KOPT-K1 (cell line): ENCODE data around the gene RPS6KA1.
"Not testable (repeated sequence)": the region's sequence is repeated elsewhere in the genome, so short reads cannot be mapped to it uniquely, and the experiment has no call there.

Source experiments
- H3K27ac ChIP-seq: fragments of 200-600 bp; sonication (generic); 2 replicates; pipeline ENCODE4 v1.5.1; 2016; ENCODE audit warnings: antibody characterized with exemption, mild to moderate bottlenecking, low read depth, low read length; ENCODE audit not compliant: poor library complexity, severe bottlenecking
- H3K36me3 ChIP-seq: fragments of 200-600 bp; sonication (generic); 2 replicates; pipeline ENCODE4 v1.5.1; 2017; ENCODE audit warnings: antibody characterized with exemption, mild to moderate bottlenecking, low read length, moderate library complexity; ENCODE audit not compliant: insufficient read depth
- H3K9me3 ChIP-seq: fragments of 200-600 bp; sonication (generic); 2 replicates; pipeline ENCODE4 v1.5.1; 2017; ENCODE audit warnings: antibody characterized with exemption, low read length, mild to moderate bottlenecking; ENCODE audit not compliant: insufficient read depth, poor library complexity, severe bottlenecking

RPS6KA1 gene

DNA sequence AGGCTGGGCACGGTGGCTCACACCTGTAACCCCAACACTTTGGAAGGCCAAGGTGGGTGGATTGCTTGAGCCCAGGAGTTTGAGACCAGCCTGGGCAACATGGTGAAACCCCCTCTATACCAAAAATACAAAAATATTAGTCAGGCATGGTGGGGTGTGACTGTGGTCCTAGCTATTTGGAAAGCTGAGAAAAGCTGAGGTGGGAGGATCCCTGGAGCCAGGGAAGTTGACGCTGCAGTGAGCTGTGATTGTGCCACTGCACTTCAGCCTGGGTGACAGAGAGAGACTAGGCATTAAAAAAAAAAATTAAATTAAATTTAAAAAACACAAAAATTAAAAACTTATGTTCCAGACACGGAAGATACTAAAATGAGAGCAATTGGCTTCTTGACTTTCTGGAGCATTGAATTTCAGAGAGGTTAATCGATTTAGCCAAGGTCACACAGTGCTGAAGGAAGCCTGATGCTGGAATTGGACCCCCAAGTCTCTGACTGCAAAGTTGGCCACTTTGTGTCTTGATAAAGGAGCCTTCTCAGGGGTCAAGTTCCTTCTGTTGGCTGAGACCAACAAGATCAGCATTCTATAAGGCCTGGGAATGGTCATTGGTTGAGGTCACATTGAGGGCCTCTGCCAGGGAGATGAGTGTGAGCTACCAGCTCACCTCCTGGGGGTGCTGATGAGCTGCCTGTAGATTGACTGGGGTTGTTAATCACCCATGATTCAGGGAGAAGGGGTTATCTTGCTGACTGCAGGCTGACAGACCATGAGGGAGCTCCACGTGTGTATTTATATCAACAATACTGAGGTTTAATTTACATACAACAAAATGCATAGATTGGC lies 54.3 kb downstream of the RPS6KA1 start:
- Histone ChIP-seq H3K27ac (no peak overlapping the region), H3K36me3 (no peaks in the 10 kb centered on the region), H3K9me3 (peaks cover 7% of the 10 kb centered on the region)

DNA sequence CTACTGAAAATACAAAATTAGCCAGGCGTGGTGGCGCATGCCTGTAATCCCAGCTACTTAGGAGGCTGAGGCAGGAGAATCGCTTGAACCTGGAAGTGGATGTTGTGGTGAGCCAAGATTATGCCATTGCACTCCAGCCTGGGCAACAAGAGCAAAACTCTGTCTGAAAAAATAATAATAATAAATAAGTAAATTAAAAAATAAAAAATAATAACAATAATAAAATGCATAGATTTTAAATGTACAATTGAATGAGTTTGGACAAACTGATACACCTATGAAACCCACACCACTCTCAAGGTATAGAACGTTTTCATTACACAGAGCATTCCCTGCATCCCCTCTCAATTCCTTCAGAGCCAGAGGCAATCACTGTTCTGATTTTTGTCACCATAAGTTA lies 55.0 kb downstream of the RPS6KA1 start:
- H3K9me3 ChIP-seq = peaks cover 11% of the 10 kb centered on the region
- H3K27ac ChIP-seq, H3K36me3 ChIP-seq: not testable (repeated sequence)

DNA sequence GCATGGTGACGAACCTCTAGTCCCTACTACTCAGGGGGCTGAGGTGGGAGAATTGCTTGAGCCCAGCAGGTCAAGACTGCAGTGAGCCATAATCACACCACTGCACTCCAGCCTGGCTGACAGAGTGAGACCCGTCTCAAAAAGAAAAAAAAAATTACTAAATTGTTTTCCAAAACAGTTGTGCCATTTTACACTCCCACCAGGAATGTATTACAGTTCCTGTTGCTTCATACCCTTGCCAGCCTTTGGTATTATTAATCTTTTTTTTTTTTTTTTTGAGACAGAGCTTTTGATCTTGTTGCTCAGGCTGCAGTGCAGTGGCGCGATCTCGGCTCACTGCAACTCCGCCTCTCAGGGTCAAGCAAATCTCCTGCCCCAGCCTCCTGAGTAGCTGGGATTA lies 55.9 kb downstream of the RPS6KA1 start:
- H3K9me3 ChIP-seq = peaks cover 11% of the 10 kb centered on the region
- no peak overlapping the region for H3K27ac ChIP-seq
- no peaks in the 10 kb centered on the region for H3K36me3 ChIP-seq

DNA sequence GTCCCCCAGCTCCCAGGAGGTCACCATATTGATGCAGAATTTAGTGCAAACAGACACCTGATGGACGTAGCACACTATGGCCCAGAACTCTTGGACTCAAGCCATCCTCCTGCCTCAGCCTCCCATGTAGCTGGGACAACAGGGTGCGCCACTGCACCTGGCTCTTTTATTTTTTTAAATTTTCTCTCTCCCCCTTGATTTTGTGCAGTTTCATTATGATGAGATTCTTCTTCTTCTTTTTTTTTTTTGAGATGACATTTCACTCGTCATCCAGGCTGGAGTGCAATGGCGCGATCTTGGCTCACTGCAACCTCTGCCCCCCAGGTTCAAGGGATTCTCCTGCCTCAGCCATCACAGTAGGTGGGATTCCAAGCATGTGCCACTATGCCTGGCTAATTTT lies 63.8 kb downstream of the RPS6KA1 start:
- Histone ChIP-seq H3K36me3 (no peaks in the 10 kb centered on the region), H3K27ac (no peak overlapping the region), H3K9me3 (peaks cover 9% of the 10 kb centered on the region)

DNA sequence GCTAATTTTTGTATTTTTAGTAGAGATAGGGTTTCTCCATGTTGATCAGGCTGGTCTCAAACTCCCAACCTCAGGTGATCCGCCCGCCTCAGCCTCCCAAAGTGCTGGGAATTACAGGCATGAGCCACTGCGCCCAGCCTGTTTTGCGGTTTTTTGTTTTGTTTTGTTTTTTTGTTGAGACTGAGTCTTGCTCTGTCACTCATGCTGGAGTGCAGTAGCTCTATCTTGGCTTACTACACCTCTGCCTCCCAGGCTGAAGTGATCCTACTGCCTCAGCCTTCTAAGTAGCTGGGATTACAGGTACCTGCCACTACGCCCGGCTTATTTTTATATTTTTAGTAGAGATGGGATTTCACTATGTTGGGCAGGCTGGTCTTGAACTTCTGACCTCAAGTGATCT lies 65.0 kb downstream of the RPS6KA1 start:
- H3K9me3 ChIP-seq, H3K27ac ChIP-seq, H3K36me3 ChIP-seq: not testable (repeated sequence)

DNA sequence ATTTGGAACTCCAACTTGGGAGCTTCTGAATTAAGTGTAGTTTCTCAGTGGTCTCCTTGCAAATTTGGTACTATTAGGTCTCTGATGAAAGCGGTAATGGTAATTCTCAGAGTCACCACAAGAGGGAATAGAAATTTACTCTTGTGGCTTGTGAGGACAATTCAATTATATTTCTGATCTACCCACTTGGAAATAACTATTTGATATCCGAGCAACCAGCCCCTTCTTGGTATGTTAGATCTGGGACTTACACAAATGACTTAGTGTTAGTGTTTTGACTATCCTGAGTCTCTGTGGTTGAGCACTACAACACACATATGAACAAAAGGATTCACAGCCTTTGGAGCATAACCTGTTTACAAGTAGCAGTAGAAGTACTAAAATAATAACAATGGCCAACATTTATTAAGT lies 68.1 kb downstream of the RPS6KA1 start:
- Histone ChIP-seq H3K9me3 (no peaks in the 10 kb centered on the region), H3K27ac (no peak overlapping the region), H3K36me3 (no peaks in the 10 kb centered on the region)

DNA sequence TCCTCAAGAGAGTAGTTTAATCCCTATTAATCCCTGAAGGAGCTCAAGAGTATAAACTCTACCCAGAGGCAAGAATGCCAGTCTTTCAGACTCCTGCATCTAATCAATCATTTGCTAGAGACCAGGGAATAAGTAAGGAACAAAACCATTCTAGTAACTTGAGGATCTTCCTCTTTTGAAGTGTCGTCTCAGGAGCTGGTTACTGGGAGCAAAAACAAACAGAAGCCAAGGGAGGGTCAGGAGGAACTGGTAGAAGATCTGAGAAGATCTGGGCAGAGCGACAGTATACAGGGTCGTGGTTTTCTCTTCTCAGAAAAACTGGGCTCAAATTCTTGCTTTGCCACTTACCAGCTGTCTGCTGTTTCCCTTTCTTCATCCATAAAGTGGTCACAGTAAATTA lies 69.3 kb downstream of the RPS6KA1 start:
- no peaks in the 10 kb centered on the region for H3K36me3 ChIP-seq
- no peak overlapping the region for H3K27ac ChIP-seq
- H3K9me3 ChIP-seq = no peaks in the 10 kb centered on the region

DNA sequence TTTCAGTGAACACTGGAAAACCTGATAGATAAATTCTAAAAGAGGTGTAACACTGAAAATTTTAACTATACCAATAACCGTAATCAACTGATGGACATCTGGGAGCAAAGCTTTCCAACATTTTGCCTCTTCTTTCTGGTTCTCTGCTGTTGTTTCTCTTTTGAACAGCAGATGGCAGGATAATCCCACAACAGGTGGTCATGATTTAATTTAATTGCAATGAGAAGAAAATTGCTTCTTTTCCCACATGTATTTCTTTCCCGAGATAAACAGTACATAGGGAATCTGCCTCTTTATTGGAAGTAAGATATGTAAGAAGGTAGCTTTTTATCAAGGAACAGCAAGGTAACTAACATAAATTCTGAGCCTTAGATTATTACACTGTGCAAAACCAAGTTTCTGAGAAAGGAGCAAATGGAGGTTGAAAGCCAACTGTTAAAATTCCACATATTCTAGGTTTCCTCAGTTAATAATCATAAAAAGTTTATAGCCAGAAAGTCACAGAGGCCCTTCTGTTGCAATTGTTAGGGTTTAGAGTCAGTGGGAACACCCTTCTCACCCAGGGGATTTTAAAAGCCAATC lies 72.9 kb downstream of the RPS6KA1 start:
- no peak overlapping the region for H3K27ac ChIP-seq
- no peaks in the 10 kb centered on the region for H3K36me3 ChIP-seq

DNA sequence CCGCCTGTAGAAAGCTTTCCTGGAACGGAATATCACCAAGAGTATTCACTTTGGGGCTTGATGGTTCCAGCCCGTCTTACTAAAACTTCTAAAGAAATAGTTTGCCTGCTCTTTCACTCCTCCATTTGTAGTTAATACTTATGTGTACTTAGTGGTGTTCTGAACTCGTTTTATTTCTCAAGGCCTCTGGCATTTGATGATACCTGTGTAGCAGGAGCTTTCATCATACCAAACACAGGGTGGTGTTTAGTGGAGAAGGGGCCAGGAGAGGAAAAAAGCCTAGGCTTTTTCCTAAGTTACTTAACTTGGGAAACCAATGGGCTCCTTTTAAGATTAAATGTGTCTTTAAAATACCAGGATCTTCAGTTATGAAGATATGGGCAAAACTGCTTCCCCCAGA lies 74.3 kb downstream of the RPS6KA1 start:
- H3K36me3 ChIP-seq = no peaks in the 10 kb centered on the region
- no peaks in the 10 kb centered on the region for H3K9me3 ChIP-seq
- no peak overlapping the region for H3K27ac ChIP-seq

More for the DNA sequence above, 72.9 kb downstream of the RPS6KA1 start:
- H3K9me3 ChIP-seq = no peaks in the 10 kb centered on the region

DNA sequence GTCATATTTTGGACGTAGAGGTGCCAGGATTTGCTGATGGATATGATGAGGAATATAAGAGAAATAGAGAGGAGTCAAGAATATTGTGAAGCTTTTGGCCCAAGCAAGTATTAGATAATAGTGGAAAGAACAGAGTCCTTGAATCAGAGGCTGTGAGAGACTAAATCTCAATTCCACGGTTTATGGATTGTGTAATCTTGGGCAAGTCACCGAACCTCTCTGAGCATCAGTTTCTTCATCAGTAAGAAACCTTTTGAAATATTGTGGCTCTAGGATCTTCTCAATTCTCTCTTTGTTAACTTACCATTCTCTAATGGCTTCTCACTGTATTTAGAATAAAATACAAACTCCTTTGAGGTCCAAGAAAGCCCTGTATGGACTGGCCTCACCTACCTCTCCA lies 77.6 kb downstream of the RPS6KA1 start:
- H3K27ac ChIP-seq = no peak overlapping the region

DNA sequence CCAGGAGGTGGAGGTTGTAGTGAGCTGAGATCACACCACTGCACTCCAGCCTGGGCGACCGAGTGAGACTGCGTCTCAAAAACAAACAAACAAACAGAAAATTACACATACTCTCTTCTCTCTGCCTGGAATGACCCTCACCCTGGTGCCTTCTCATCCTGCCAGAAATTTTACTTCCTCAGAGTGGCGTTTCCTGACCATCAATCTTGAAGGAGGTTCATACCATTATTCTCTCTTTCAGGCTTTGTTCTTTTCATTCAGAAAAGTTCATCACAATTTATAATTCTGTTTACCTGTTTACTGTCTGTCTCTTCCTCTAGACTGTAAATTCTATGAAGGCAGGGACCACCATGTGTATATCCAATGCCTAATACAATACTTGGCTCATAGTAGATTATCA lies 79.3 kb downstream of the RPS6KA1 start:
- Histone ChIP-seq H3K27ac (no peak overlapping the region), H3K9me3 (no peaks in the 10 kb centered on the region), H3K36me3 (no peaks in the 10 kb centered on the region)

More for the DNA sequence above, 77.6 kb downstream of the RPS6KA1 start:
- no peaks in the 10 kb centered on the region for H3K36me3 ChIP-seq
- H3K9me3 ChIP-seq = no peaks in the 10 kb centered on the region

DNA sequence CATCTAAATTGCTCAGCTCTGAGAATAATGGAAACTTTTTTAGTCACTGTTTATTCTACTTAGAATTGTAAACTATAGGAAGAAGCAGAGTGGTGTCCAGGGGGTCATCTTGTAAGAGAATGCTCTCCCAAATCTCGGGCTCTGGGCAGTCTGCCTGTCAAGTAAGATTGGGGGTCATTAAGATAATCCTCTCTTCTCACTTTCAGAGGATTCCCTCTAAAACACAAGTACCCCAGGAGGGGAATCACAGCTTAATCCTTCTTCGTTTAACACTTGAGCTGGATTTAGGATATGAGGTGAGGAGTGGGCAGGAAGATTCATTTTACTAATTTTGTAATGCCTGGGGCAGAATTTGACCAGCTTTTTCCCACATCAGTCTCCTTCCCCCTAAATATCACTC lies 81.2 kb downstream of the RPS6KA1 start:
- Histone ChIP-seq H3K36me3 (no peaks in the 10 kb centered on the region), H3K27ac (no peak overlapping the region), H3K9me3 (no peaks in the 10 kb centered on the region)

DNA sequence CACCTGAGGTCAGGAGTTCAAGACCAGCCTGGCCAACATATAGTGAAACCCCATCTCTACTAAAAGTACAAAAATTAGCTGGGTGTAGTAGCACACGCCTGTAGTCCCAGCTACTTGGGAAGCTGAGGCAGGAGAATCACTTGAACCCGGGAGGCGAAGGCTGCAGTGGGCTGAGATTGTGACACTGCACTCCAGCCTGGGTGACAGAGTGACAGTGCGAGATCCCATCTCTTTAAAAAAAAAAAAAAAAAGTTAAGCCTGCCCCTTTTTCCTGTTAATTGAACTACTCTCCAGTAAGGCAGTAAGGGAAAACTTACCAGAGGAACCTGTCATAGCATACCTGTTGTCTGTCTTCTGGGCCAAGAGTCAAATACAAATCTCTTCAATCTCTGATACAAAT lies 83.1 kb downstream of the RPS6KA1 start:
- H3K36me3 ChIP-seq = not testable (repeated sequence)

DNA sequence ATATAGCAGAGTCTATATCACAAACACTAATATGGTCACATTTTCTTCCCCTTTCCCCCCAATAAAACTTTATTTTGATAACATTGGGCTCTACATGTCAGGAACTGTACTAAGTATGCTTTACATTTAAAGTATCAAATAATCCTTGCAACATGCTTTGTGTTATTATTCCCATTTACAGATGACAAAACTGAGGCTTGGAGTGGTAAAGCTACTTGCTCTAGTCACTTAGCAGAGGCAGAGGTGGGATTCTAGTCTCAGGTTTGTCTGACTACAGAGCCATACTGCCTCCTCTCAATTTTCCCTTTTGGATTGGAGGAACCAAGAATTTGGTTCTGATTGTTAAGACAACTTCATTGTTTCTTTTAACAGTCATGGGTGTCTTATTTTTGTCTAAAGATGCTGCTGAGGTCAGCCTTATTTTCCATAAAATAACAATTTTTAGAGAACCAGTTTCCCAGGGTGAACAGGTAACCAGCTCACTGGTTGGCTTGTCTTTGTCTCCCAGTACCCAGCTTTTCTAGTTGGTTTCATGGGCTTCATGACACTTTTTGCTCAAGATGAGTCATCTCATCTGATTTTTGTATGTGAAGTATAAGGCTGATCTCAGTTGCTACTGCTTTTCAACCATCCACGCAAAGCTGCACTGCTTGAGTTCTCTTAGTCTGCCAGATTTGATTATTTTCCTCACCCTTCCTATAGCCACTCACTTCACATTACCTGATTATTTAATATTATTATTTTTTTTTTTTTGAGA lies 85.3 kb downstream of the RPS6KA1 start:
- Histone ChIP-seq H3K9me3 (no peaks in the 10 kb centered on the region), H3K27ac (peak overlapping the region; percentile 3), H3K36me3 (no peaks in the 10 kb centered on the region)

More for the DNA sequence above, 83.1 kb downstream of the RPS6KA1 start:
- not testable (repeated sequence) for H3K9me3 ChIP-seq, H3K27ac ChIP-seq

DNA sequence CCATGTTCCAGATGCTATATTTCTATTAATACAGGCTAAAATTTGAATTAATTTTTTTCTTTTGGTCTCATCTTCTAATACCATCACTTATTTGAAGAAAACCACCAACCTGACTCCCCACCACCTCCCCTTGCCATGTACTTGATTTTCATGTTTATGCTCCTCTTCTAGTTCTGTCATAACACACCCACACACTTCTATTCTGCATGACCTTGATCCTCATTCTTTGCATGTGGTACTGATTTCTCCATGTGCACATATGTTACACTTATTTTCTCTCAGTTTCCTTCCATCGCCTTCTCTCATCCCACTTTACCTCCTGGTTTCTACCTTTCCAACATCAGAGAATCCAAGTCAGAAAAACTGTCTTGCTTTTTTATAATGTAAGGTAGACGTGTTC lies 87.3 kb downstream of the RPS6KA1 start:
- H3K9me3 ChIP-seq = no peaks in the 10 kb centered on the region
- H3K27ac ChIP-seq = no peak overlapping the region
- no peaks in the 10 kb centered on the region for H3K36me3 ChIP-seq
